Endothelial cell of hepatic sinusoid (primary cell): ENCODE data around the gene GNA15.
"Not testable (repeated sequence)": the region's sequence is repeated elsewhere in the genome, so short reads cannot be mapped to it uniquely, and the experiment has no call there.

ENCODE experiments used
- in situ Hi-C: cut with HindIII; loops from 2 replicates; pipeline ENCODE4 v1.10.0; 2017; ENCODE audit warnings: low sequenced_read_pairs

The GNA15 gene

GRCh38 chr19:3187662-3188511 lies 52.1 kb downstream of the GNA15 start:
- in situ Hi-C loops = no loop called here

- in situ Hi-C loops = no loop called here
Observed at GRCh38 chr19:3188627-3189596, 53.1 kb downstream of the GNA15 start.

- in situ Hi-C loops = no loop called here
Observed at GRCh38 chr19:3189702-3190469, 54.1 kb downstream of the GNA15 start.

GRCh38 chr19:3190470-3190770 lies 54.6 kb downstream of the GNA15 start:
- in situ Hi-C loops = no loop called here

- in situ Hi-C loops = no loop called here
Observed at GRCh38 chr19:3190921-3191805, 55.3 kb downstream of the GNA15 start.

- in situ Hi-C loops = not testable (repeated sequence)
Observed at GRCh38 chr19:3191806-3192104, 55.9 kb downstream of the GNA15 start.

GRCh38 chr19:3192228-3192635 lies 56.4 kb downstream of the GNA15 start:
- in situ Hi-C loops = no loop called here

GRCh38 chr19:3192684-3193083 lies 56.9 kb downstream of the GNA15 start:
- in situ Hi-C loops = no loop called here

GRCh38 chr19:3193256-3194105 lies 57.6 kb downstream of the GNA15 start:
- in situ Hi-C loops = no loop called here

- in situ Hi-C loops = no loop called here
Observed at GRCh38 chr19:3194106-3195087, 58.6 kb downstream of the GNA15 start.

GRCh38 chr19:3196064-3196932 lies 60.5 kb downstream of the GNA15 start:
- in situ Hi-C loops = no loop called here

GRCh38 chr19:3196933-3197205 lies 61.0 kb downstream of the GNA15 start:
- in situ Hi-C loops = no loop called here

- in situ Hi-C loops = no loop called here
Observed at GRCh38 chr19:3198901-3199700, 63.3 kb downstream of the GNA15 start.

- in situ Hi-C loops = no loop called here
Observed at GRCh38 chr19:3201072-3201700, 65.4 kb downstream of the GNA15 start.

GRCh38 chr19:3201911-3202310 lies 66.1 kb downstream of the GNA15 start:
- in situ Hi-C loops = no loop called here

- in situ Hi-C loops = no loop called here
Observed at GRCh38 chr19:3202346-3202745, 66.5 kb downstream of the GNA15 start.
